GM15510 (cell line): ENCODE measurements around the gene GHR.

ENCODE experiments used
- POLR2A ChIP-seq: IDR thresholded peaks from 3 replicates; pipeline ENCODE4 v1.6.1; 2011; ENCODE audit warnings: borderline replicate concordance; ENCODE audit not compliant: insufficient read length; ENCODE audit errors: extremely low read depth

The GHR gene

GRCh38 chr5:42518595-42519221 is 95.5 kb downstream of the GHR start:
- TF ChIP-seq POLR2A: no peak

GRCh38 chr5:42520203-42520602 is 97.0 kb downstream of the GHR start:
- no peak for TF ChIP-seq POLR2A

GRCh38 chr5:42520957-42521356 is 97.7 kb downstream of the GHR start:
- TF ChIP-seq POLR2A: no peak

GRCh38 chr5:42521406-42521805 is 98.2 kb downstream of the GHR start:
- TF ChIP-seq POLR2A: no peak

GRCh38 chr5:42522783-42523182 is 99.5 kb downstream of the GHR start:
- no peak for TF ChIP-seq POLR2A

- no peak for TF ChIP-seq POLR2A
Observed at GRCh38 chr5:42526179-42526578, 102.9 kb downstream of the GHR start.

DNA sequence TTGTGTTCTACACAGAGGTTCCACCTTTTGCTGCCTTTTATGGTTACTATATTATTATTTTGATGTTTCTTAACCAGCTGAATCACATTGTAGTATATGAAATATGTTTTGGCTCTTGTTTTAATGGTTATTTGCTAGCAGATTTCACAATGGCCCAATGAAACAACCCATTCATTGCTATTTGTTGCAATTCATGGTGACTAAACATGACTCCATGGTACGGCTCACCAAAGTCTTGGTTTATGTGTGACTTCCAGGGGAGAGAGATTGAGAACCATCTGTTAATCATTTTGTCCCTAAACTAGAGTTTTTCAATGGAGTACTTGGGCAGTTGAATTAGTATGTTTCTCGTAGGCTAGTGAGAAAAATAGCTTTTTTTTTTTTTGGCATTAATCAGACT is 108.4 kb downstream of the GHR start:
- no peak for TF ChIP-seq POLR2A

DNA sequence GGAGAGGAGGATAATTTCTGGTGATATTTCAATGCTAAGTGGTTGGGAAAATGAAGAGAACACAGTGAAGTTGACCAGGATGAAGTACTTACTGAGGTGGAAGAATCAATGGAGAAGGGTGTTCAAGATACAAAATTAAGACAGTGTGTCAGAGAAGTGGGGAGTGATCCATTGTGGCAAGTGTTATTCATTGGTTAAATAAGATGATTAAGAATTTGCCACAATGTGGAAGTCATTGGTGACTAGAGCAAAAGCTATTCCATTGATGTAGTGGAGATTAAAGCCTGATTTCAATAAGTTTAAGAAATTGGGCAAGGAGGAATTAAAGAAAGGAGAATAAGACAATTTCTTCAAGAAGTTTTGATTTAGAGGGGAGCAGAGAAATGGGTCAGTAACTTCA is 118.9 kb downstream of the GHR start:
- no peak for TF ChIP-seq POLR2A

DNA sequence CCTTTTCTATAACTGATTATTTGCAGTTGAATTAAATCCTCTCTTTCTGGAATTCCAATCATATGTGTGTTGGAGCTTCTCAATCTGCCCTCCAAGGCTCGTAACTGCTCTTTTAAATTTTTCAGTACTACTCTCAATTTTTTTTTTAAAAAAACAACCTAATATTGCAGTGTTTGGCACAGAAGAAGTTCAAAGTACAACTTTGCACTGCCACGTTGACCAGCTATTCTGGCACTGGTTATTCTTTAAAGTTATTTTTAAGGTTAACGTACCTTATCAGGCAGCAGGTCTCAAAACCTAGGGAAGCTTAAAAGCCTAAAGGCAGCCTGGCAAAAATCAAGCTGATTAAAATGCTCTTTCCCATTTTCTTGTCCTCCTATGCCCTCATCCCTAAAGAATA is 120.5 kb downstream of the GHR start:
- TF ChIP-seq POLR2A: no peak

GRCh38 chr5:42545038-42545437 is 121.8 kb downstream of the GHR start:
- no peak for TF ChIP-seq POLR2A

DNA sequence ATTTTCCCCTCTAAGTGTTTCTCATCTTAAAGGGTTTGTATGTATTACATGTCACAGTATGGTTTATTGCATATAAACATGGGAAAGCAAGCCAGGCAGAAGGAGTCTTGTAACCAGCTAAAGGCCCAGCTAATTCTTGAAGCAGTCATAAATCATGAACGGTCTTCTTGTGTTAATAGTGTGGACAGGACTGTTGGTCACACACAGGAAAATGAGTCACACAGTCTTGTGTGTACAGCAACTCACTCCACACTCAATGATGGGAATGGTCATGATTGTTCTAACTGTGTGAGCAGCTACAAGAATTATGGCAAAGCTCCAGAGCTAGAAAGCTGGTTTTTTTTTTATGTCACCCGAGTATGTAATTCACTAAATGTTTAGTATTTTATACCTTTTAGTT is 123.9 kb downstream of the GHR start:
- TF ChIP-seq POLR2A: no peak

- no peak for TF ChIP-seq POLR2A
Observed at GRCh38 chr5:42547894-42548293, 124.7 kb downstream of the GHR start.

- TF ChIP-seq POLR2A: no peak
Observed at GRCh38 chr5:42552597-42552996, 129.4 kb downstream of the GHR start.

DNA sequence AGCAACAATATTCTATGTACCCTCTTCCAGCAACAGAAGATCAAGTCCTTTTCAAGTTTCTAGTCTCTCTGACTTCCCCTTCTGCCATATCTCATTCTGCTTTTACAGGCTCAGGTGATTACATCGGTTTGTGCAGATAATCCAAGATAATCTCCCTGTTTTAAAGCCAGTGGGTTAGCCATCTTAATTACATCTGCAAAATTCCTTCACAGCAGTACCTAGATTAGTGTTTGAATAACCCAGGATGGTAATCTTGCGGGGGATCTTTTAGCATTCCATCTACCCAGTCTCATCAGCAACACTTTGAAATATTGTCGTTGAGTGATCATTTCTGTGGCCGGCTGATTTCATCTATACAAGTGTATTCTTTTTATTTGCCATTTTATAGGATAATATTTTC is 130.2 kb downstream of the GHR start:
- TF ChIP-seq POLR2A: no peak

- TF ChIP-seq POLR2A: no peak
Observed at GRCh38 chr5:42555010-42555409, 131.8 kb downstream of the GHR start.

GRCh38 chr5:42555797-42556196 is 132.6 kb downstream of the GHR start:
- TF ChIP-seq POLR2A: no peak

GRCh38 chr5:42557689-42558088 is 134.4 kb downstream of the GHR start:
- TF ChIP-seq POLR2A: no peak
